ENCODE data around the gene DYNC1I1.

DYNC1I1 gene

GRCh38 chr7:95976369-95977060, 204.2 kb downstream of the DYNC1I1 start:
- no peaks in the 10 kb centered on the region for H3F3A ChIP-seq (ENCODE audit: low read depth)
- H4K20me1 ChIP-seq (ENCODE audit: insufficient read depth, low read length, poor library complexity, severe bottlenecking) = no peaks in the 10 kb centered on the region
- H3K27me3 ChIP-seq (ENCODE audit: insufficient read depth, low read length, poor library complexity, severe bottlenecking) = no peaks in the 10 kb centered on the region
- no peak overlapping the region for H3K9ac ChIP-seq (ENCODE audit: low read depth, low read length, poor library complexity, severe bottlenecking)
- no peak overlapping the region for H3K4me2 ChIP-seq (ENCODE audit: low read depth, low read length, poor library complexity, severe bottlenecking)
- no peaks in the 10 kb centered on the region for H3K9me3 ChIP-seq (ENCODE audit: insufficient read depth, low read depth, low read length)
- no peaks in the 10 kb centered on the region for H3K4me1 ChIP-seq (ENCODE audit: insufficient read depth, low read length, poor library complexity, severe bottlenecking)
- no peak overlapping the region for H2AFZ ChIP-seq (ENCODE audit: low read length)
- no peaks in the 10 kb centered on the region for H3K9me2 ChIP-seq (replicated peaks; ENCODE audit: low read depth, low read length)
- TF ChIP-seq, protein P1, sequence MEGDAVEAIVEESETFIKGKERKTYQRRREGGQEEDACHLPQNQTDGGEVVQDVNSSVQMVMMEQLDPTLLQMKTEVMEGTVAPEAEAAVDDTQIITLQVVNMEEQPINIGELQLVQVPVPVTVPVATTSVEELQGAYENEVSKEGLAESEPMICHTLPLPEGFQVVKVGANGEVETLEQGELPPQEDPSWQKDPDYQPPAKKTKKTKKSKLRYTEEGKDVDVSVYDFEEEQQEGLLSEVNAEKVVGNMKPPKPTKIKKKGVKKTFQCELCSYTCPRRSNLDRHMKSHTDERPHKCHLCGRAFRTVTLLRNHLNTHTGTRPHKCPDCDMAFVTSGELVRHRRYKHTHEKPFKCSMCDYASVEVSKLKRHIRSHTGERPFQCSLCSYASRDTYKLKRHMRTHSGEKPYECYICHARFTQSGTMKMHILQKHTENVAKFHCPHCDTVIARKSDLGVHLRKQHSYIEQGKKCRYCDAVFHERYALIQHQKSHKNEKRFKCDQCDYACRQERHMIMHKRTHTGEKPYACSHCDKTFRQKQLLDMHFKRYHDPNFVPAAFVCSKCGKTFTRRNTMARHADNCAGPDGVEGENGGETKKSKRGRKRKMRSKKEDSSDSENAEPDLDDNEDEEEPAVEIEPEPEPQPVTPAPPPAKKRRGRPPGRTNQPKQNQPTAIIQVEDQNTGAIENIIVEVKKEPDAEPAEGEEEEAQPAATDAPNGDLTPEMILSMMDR (conservative IDR thresholded peaks at IDR 0.05; ENCODE audit: low read length) = no peak
- TF ChIP-seq EZH2phosphoT487 (IDR thresholded peaks at IDR 0.05; ENCODE audit: borderline replicate concordance) = no peak
- H3K36me3 ChIP-seq (ENCODE audit: insufficient read depth, low read length) = no peaks in the 10 kb centered on the region
- no peaks in the 10 kb centered on the region for H3K79me2 ChIP-seq (ENCODE audit: insufficient read depth, low read length)
- no peak overlapping the region for H3K4me3 ChIP-seq (ENCODE audit: low read length, poor library complexity, severe bottlenecking)

- Histone ChIP-seq H3K4me1 (ENCODE audit: insufficient read depth, low read length, poor library complexity, severe bottlenecking) (no peaks in the 10 kb centered on the region), H3K9me3 (ENCODE audit: insufficient read depth, low read depth, low read length) (no peaks in the 10 kb centered on the region), H3K27me3 (ENCODE audit: insufficient read depth, low read length, poor library complexity, severe bottlenecking) (no peaks in the 10 kb centered on the region), H4K20me1 (ENCODE audit: insufficient read depth, low read length, poor library complexity, severe bottlenecking) (no peaks in the 10 kb centered on the region), H3K36me3 (ENCODE audit: insufficient read depth, low read length) (no peaks in the 10 kb centered on the region), H3K79me2 (ENCODE audit: insufficient read depth, low read length) (no peaks in the 10 kb centered on the region), H3K4me2 (ENCODE audit: low read depth, low read length, poor library complexity, severe bottlenecking) (no peak overlapping the region), H3K9ac (ENCODE audit: low read depth, low read length, poor library complexity, severe bottlenecking) (no peak overlapping the region), H3K4me3 (ENCODE audit: low read length, poor library complexity, severe bottlenecking) (no peak overlapping the region), H3K9me2 (replicated peaks; ENCODE audit: low read depth, low read length) (no peaks in the 10 kb centered on the region), H2AFZ (ENCODE audit: low read length) (no peak overlapping the region), H3F3A (ENCODE audit: low read depth) (no peaks in the 10 kb centered on the region)
- TF ChIP-seq, protein P1 (conservative IDR thresholded peaks at IDR 0.05; ENCODE audit: low read length) = no peak
- no peak for TF ChIP-seq EZH2phosphoT487 (IDR thresholded peaks at IDR 0.05; ENCODE audit: borderline replicate concordance)
Measured at GRCh38 chr7:95977994-95978393, 205.6 kb downstream of the DYNC1I1 start.

DNA sequence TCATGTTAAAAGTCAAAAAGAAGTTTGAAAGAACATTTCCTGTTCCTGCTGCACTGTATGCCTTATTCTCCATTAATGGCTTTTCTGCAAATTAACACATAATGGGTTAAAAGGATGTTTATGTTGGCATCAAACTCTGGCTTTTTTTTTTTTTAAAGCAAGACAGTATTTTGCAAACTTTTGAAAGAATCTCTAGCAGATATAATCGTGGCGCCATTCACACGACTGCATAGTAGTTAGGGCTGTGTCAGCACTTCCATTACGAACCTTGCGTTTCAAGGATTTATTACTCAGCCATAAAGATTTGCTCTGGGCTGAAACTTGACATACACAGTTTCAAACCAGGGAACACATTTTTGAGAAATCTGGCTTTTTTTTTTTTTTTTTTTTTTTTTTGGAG, 207.8 kb downstream of the DYNC1I1 start:
- Histone ChIP-seq H3K9me2 (replicated peaks; ENCODE audit: low read depth, low read length) (no peaks in the 10 kb centered on the region), H3K9me3 (ENCODE audit: insufficient read depth, low read depth, low read length) (no peaks in the 10 kb centered on the region), H3K4me1 (ENCODE audit: insufficient read depth, low read length, poor library complexity, severe bottlenecking) (no peaks in the 10 kb centered on the region), H3K79me2 (ENCODE audit: insufficient read depth, low read length) (no peaks in the 10 kb centered on the region), H3K4me2 (ENCODE audit: low read depth, low read length, poor library complexity, severe bottlenecking) (no peak overlapping the region), H4K20me1 (ENCODE audit: insufficient read depth, low read length, poor library complexity, severe bottlenecking) (no peaks in the 10 kb centered on the region), H3K4me3 (ENCODE audit: low read length, poor library complexity, severe bottlenecking) (no peak overlapping the region), H3K36me3 (ENCODE audit: insufficient read depth, low read length) (no peaks in the 10 kb centered on the region), H3F3A (ENCODE audit: low read depth) (no peaks in the 10 kb centered on the region), H3K27me3 (ENCODE audit: insufficient read depth, low read length, poor library complexity, severe bottlenecking) (no peaks in the 10 kb centered on the region), H2AFZ (ENCODE audit: low read length) (no peak overlapping the region), H3K9ac (ENCODE audit: low read depth, low read length, poor library complexity, severe bottlenecking) (no peak overlapping the region)
- no peak for TF ChIP-seq EZH2phosphoT487 (IDR thresholded peaks at IDR 0.05; ENCODE audit: borderline replicate concordance)
- TF ChIP-seq, protein P1 (conservative IDR thresholded peaks at IDR 0.05; ENCODE audit: low read length) = no peak

All from Loucy (cell line).